Stomach (tissue), 9 donors: ENCODE results near the gene CHP2. TPM values are rescaled to one million over a fixed set of nuclear protein-coding genes. Genes with fewer than 3 reads are reported as not detected.

Experiments
- DNase-seq, 2 donors: peaks; one replicate each; pipeline versions ENCODE4 v3.0.0 to v3.0.0-alpha.2; 2013 to 2019
- H3K27ac ChIP-seq, 5 donors: fragments of 200-600 bp in 4 of 5; sonication (generic) in 4 of 5; one replicate each; pipeline ENCODE4 v1.5.1; 2013 to 2019; ENCODE audit warnings: mild to moderate bottlenecking in 1 of 5, moderate library complexity in 1 of 5
- H3K27me3 ChIP-seq, 3 donors: fragments of 200-600 bp; sonication (generic); one replicate each; pipeline ENCODE4 v1.5.1; 2017 to 2019; ENCODE audit warnings: mixed run types in 1 of 3
- H3K36me3 ChIP-seq, 4 donors: fragments of 200-600 bp; sonication (generic); 1 replicate in 3 of 4; 2 replicates in 1 of 4; pipeline ENCODE4 v1.5.1; 2016 to 2019
- H3K4me1 ChIP-seq, 4 donors: fragments of 200-600 bp; sonication (generic); one replicate each; pipeline ENCODE4 v1.5.1; 2016 to 2019
- H3K4me3 ChIP-seq, 4 donors: fragments of 200-600 bp; sonication (generic) in 3 of 4; one replicate each; pipeline ENCODE4 v1.5.1; 2016 to 2019; ENCODE audit warnings: mild to moderate bottlenecking in 1 of 4
- H3K9me3 ChIP-seq, 4 donors: fragments of 200-600 bp; sonication (generic); one replicate each; pipeline ENCODE4 v1.5.1; 2016 to 2019
- CTCF ChIP-seq, 7 experiments: fragments of 450-650 bp in 4 of 7; fragments of 200-600 bp in 3 of 7; sonication (generic) in 3 of 7; IDR thresholded peaks; one replicate each; pipeline ENCODE4 v1.5.1; 2016 to 2019; ENCODE audit warnings: antibody characterized with exemption in 7 of 7, control low read depth in 2 of 7, mild to moderate bottlenecking in 1 of 7
- EP300 ChIP-seq: sonication (generic); formaldehyde crosslinking; IDR thresholded peaks from one replicate; pipeline ENCODE4 v1.6.1; 2017; ENCODE audit warnings: antibody characterized with exemption
- POLR2A ChIP-seq, 4 donors: fragments of 450-650 bp; IDR thresholded peaks; one replicate each; pipeline ENCODE4 v1.6.1; 2016; ENCODE audit warnings: antibody characterized with exemption in 4 of 4, control low read depth in 2 of 4, mild to moderate bottlenecking in 1 of 4, moderate library complexity in 1 of 4
- POLR2AphosphoS5 ChIP-seq, 3 donors: sonication (generic); formaldehyde crosslinking; IDR thresholded peaks; one replicate each; pipeline ENCODE4 v1.6.1; 2016; ENCODE audit warnings: antibody characterized with exemption in 3 of 3
- WGBS, 5 donors: extraction: QIAGEN DNeasy Blood & Tissue Kit in 3 of 5; methylation state at CpG; one replicate each; pipeline versions ENCODE4 v1.1.5 to v1.1.7; 2013 to 2018; 5-methylcytosine and 5-hydroxymethylcytosine counted together
- intact Hi-C: fragments of 100-400 bp; cut with DNase I; formaldehyde crosslinking; loops from one replicate; pipeline ENCODE4 v1.15.1; 2023; ENCODE audit warnings: low total_unique reads
- polyA plus RNA-seq, 3 donors: library from polyadenylated mRNA; stranded (reverse); fragments of 200-250 nt; gene quantifications; one replicate each; pipeline ENCODE4 v1.2.3, GENCODE V29; 2013
- total RNA-seq, 5 donors: library from RNA; depleted of rRNA; stranded (reverse); fragments of >200 nt; gene quantifications; one replicate each; pipeline versions ENCODE4 v1.1.0 to v1.2.3, GENCODE V29; 2014 to 2016
- donor health status: healthy with polysubstance abuse.
- donor health status: Bipolar disorder and iron deficiency.
- donor health status: healthy.

CHP2 gene
- total and polyA plus RNA-seq, 8 donors = 0.05 to 116 (median 1.0) TPM; not detected in 4

- 39 to 43% (median 40%) methylated on average over 17 of the region's 17 CpGs for WGBS, 5 donors
Measured at GRCh38 chr16:23753908-23754593, 775 bp upstream of the CHP2 start.

DNA sequence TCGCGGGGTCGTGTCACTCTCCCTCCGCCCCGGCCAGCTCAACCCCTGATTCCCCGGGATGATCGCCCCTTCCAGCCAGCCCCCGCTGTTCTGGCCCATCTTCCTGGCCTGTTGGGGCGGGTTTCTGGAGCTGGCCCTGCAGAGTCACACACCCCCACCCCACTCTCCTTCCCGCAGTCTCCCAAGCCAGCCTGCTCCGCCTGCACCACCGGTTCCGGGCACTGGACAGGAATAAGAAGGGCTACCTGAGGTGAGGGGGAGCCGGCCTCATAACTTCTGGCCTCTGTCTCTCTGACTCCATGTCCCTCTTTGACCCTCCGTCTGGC lies 621 bp downstream of the CHP2 start:
- Histone ChIP-seq H3K27ac (no peak overlapping the region), H3K4me3 (no peak overlapping the region), H3K27me3 (peaks cover 0 to 67% (median 30%) of the 10 kb centered on the region in 3 donors), H3K4me1 (peaks cover 8 to 13% (median 12%) of the 10 kb centered on the region in 4 donors), H3K9me3 (no peaks in the 10 kb centered on the region), H3K36me3 (no peaks in the 10 kb centered on the region)
- DNase-seq = no peak
- 26 to 34% (median 28%) methylated on average over 7 to 15 of the region's 15 CpGs for WGBS, 5 donors
- intact Hi-C loops = no loop called here
- TF ChIP-seq POLR2AphosphoS5 (IDR thresholded peaks at IDR 0.05) = no peak
- no peak for TF ChIP-seq CTCF (IDR thresholded peaks at IDR 0.05)
- TF ChIP-seq EP300 = no peak
- TF ChIP-seq POLR2A (IDR thresholded peaks at IDR 0.05) = no peak

More at GRCh38 chr16:23753908-23754593, 775 bp upstream of the CHP2 start:
- TF ChIP-seq POLR2AphosphoS5 (IDR thresholded peaks at IDR 0.05) = no peak
- H3K27ac ChIP-seq = no peak overlapping the region
- peaks cover 0 to 59% (median 30%) of the 10 kb centered on the region in 3 donors for H3K27me3 ChIP-seq
- no peaks in the 10 kb centered on the region for H3K36me3 ChIP-seq
- no peak for DNase-seq
- intact Hi-C loops = no loop called here
- peaks cover 8 to 13% (median 12%) of the 10 kb centered on the region in 4 donors for H3K4me1 ChIP-seq
- H3K9me3 ChIP-seq = no peaks in the 10 kb centered on the region
- peak overlapping the region; percentile 34 to 50 (median 38) for H3K4me3 ChIP-seq

DNA sequence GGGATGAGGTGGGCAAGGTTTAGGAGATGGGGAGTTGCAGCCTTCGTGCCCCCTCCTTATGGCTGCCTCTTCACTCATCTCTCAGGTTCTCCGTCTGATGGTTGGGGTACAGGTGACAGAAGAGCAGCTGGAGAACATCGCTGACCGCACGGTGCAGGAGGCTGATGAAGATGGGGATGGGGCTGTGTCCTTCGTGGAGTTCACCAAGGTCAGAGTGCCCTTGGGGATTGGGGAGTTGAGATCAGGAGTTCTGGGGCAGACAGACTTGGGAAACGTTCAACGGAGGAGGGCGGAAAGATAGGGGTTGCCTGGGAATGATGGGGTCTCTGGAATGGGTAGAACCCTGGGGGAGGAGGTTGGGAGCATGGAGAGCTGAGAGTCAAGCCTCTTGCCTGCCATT lies 2.3 kb downstream of the CHP2 start:
- no peak overlapping the region for H3K27ac ChIP-seq

DNA sequence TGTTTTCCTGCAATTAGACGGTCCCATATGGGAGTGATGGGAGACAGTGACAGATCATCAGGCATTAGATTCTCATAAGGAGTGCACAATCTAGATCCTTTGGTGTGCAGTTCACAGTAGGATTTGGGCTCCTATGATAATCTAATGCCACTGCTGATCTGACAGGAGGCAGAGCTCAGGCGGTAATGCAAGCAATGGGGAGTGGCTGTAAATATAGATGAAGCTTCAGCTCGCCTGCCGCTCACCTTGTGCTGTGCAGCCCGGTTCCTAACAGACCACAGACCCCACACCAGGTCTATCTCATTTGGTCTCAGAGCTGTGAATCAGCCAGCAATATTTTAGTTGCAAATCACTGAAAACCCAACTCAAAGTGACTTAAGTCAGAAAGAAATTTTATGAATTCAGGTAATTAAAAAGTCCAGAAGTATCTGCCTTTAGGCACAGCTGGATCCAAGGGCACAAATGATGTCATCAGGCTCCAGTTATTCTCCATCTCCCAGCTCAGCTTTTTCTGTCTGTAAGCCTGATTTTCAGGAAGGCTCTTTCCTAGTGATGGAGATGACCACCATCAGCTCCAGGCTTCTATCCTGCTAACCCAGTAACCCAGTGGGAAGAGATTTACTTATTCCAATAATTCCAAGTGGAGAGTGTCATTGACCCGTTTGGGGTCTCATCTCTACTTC lies 3.3 kb downstream of the CHP2 start:
- 72 to 83% (median 77%) methylated on average over 4 to 6 of the region's 6 CpGs for WGBS, 5 donors
- no peak for DNase-seq
- intact Hi-C loops = no loop called here
- H3K36me3 ChIP-seq = no peaks in the 10 kb centered on the region
- peaks cover 0 to 78% (median 30%) of the 10 kb centered on the region in 3 donors for H3K27me3 ChIP-seq
- peaks cover 8 to 13% (median 12%) of the 10 kb centered on the region in 4 donors for H3K4me1 ChIP-seq
- no peak for TF ChIP-seq POLR2AphosphoS5 (IDR thresholded peaks at IDR 0.05)
- no peak for TF ChIP-seq EP300
- TF ChIP-seq CTCF (IDR thresholded peaks at IDR 0.05) = no peak
- TF ChIP-seq POLR2A (IDR thresholded peaks at IDR 0.05) = no peak
- no peak overlapping the region for H3K4me3 ChIP-seq
- no peaks in the 10 kb centered on the region for H3K9me3 ChIP-seq
- H3K27ac ChIP-seq = no peak overlapping the region

More for the DNA sequence above, 2.3 kb downstream of the CHP2 start:
- Histone ChIP-seq H3K36me3 (no peaks in the 10 kb centered on the region), H3K4me3 (no peak overlapping the region), H3K27me3 (peaks cover 0 to 79% (median 30%) of the 10 kb centered on the region in 3 donors), H3K4me1 (peaks cover 8 to 13% (median 12%) of the 10 kb centered on the region in 4 donors), H3K9me3 (no peaks in the 10 kb centered on the region)
- no peak for DNase-seq
- TF ChIP-seq POLR2AphosphoS5 (IDR thresholded peaks at IDR 0.05) (no peak), POLR2A (IDR thresholded peaks at IDR 0.05) (no peak), CTCF (IDR thresholded peaks at IDR 0.05) (no peak), EP300 (no peak)
- 74 to 88% (median 84%) methylated on average over 9 of the region's 9 CpGs for WGBS, 5 donors
- intact Hi-C loops = no loop called here

DNA sequence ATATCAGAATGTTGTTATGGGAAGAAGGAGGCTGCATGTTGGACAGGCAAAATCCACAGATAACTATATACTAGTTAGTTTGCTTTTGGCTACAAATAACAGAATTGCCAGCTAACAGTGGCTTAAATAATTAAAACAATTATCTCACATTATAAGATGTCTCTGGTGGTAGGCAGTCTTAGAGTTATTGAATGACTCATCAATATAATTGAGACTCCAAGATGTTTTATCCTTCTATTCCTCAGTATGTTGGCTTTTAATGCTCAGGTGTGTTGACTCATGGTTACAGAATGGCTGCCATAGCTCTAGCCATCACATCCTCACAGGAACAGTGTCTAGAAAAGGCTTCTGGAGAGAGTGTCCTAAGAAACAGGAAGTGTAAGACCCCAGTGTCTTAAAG lies 11.1 kb downstream of the CHP2 start:
- no peaks in the 10 kb centered on the region for H3K9me3 ChIP-seq
- no peaks in the 10 kb centered on the region for H3K36me3 ChIP-seq
- H3K4me3 ChIP-seq = no peak overlapping the region
- no peak overlapping the region for H3K27ac ChIP-seq
- H3K4me1 ChIP-seq = no peaks in the 10 kb centered on the region
- H3K27me3 ChIP-seq = peaks cover 0 to 9% (median 0%) of the 10 kb centered on the region in 3 donors
- TF ChIP-seq POLR2A (IDR thresholded peaks at IDR 0.05) (no peak), EP300 (no peak), CTCF (IDR thresholded peaks at IDR 0.05) (no peak), POLR2AphosphoS5 (IDR thresholded peaks at IDR 0.05) (no peak)
- no peak for DNase-seq
- intact Hi-C loops = no loop called here
